ENCODE results near the gene ATOX1. TPM values are rescaled to one million over a fixed set of nuclear protein-coding genes. Genes with fewer than 3 reads are reported as not detected.
"Not testable (repeated sequence)": the region's sequence is repeated elsewhere in the genome, so short reads cannot be mapped to it uniquely, and the experiment has no call there.

ATOX1 gene
- total RNA-seq, 4 donors from 2014 or later = 73.4 to 236 (median 157) TPM

- intact Hi-C loops (cut with DNase I) = no loop called here
- 94 to 95% methylated on average over 9 of the region's 9 CpGs for WGBS, 2 donors
- Histone ChIP-seq H3K36me3 (no peaks in the 10 kb centered on the region), H3K4me1 (no peaks in the 10 kb centered on the region), H3K9me3 (no peaks in the 10 kb centered on the region), H3K27ac (no peak overlapping the region), H3K27me3 (no peaks in the 10 kb centered on the region), H3K4me3 (replicated peaks in 1 of 3) (no peak overlapping the region)
- no peak for DNase-seq
- TF ChIP-seq CTCF (IDR thresholded peaks at IDR 0.05) (no peak), POLR2A (IDR thresholded peaks at IDR 0.05) (no peak)
These were observed 24.9 kb downstream of the ATOX1 start for GRCh38 chr5:151733358-151734063.

- WGBS, 2 donors = 92 to 99% methylated on average over 7 of the region's 7 CpGs
- no peaks in the 10 kb centered on the region for H3K36me3 ChIP-seq
- no peak overlapping the region for H3K4me3 ChIP-seq (replicated peaks in 1 of 3)
- intact Hi-C loops (cut with DNase I) = no loop called here
- TF ChIP-seq CTCF (IDR thresholded peaks at IDR 0.05) (no peak), POLR2A (IDR thresholded peaks at IDR 0.05) (no peak)
- no peaks in the 10 kb centered on the region for H3K27me3 ChIP-seq
- H3K4me1 ChIP-seq = no peaks in the 10 kb centered on the region
- H3K27ac ChIP-seq = no peak overlapping the region
- no peak for DNase-seq
- H3K9me3 ChIP-seq = no peaks in the 10 kb centered on the region
These were observed 28.1 kb downstream of the ATOX1 start for GRCh38 chr5:151730381-151730780.

DNA sequence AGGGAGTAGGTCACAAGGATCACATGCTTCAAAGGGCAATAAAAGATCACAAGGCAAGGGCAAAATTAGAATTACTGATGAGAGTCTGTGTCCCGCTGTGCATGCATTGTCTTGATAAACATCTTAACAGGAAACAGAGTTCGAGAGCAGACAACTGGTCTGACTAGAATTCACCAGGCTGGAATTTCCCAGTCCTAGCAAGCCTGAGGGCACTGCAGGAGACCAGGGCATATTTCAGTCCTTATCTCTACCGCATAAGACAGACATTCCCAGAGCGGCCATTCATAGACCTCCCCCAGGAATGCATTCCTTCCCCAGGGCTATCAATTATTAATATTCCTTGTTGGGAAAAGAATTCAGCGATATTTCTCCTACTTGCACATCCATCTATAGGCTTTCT is 28.8 kb downstream of the ATOX1 start:
- not testable (repeated sequence) for H3K36me3 ChIP-seq
- 80 to 92% methylated on average over 5 of the region's 5 CpGs for WGBS, 2 donors

DNA sequence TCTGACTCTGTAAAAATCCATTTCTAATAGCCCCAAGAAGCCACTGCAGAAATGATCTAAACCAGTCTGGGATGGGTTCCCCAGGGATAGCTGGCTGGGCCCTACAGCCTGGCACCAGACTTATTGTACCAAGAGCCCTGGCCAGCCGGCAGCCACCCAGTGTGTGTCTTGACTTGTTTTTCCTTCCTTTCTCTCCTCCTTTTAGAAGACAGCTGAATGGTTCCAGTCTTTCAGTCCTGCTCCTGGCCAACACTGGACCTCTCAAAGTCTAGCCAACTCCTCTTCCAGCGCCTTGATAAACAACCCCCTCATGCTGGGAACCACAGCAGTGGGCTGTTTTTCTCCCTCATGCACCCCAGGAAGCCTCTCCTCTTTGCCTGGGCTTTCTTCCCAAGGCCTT is 34.1 kb downstream of the ATOX1 start:
- Histone ChIP-seq H3K27me3 (no peaks in the 10 kb centered on the region), H3K9me3 (no peaks in the 10 kb centered on the region), H3K4me3 (replicated peaks in 1 of 3) (no peak overlapping the region), H3K4me1 (peaks cover 0 to 9% of the 10 kb centered on the region in 2 donors), H3K27ac (no peak overlapping the region), H3K36me3 (no peaks in the 10 kb centered on the region)
- WGBS, 2 donors = 75 to 78% methylated on average over 2 of the region's 2 CpGs
- no peak for DNase-seq
- TF ChIP-seq POLR2A (IDR thresholded peaks at IDR 0.05) (no peak), CTCF (IDR thresholded peaks at IDR 0.05) (no peak)
- intact Hi-C loops (cut with DNase I) = no loop called here

More for the DNA sequence above, 28.8 kb downstream of the ATOX1 start:
- DNase-seq; H3K27me3 ChIP-seq; intact Hi-C loops (cut with DNase I); H3K9me3 ChIP-seq; H3K4me1 ChIP-seq; H3K4me3 ChIP-seq (replicated peaks in 1 of 3); H3K27ac ChIP-seq: not testable (repeated sequence)

GRCh38 chr5:151722546-151722945 is 35.9 kb downstream of the ATOX1 start:
- H3K27me3 ChIP-seq = no peaks in the 10 kb centered on the region
- H3K9me3 ChIP-seq = no peaks in the 10 kb centered on the region
- H3K4me3 ChIP-seq (replicated peaks in 1 of 3) = no peak overlapping the region
- H3K4me1 ChIP-seq = peaks cover 0 to 9% of the 10 kb centered on the region in 2 donors
- intact Hi-C loops (cut with DNase I) = no loop called here
- H3K36me3 ChIP-seq = no peaks in the 10 kb centered on the region
- TF ChIP-seq CTCF (IDR thresholded peaks at IDR 0.05) = no peak
- no peak for TF ChIP-seq POLR2A (IDR thresholded peaks at IDR 0.05)
- no peak overlapping the region for H3K27ac ChIP-seq
- DNase-seq = no peak

Measured in thyroid gland (tissue), 4 donors.